CD4-positive, alpha-beta T cell treated with Interleukin-21 for 1 hour (primary cell): ENCODE data around the gene PARD3.

Source experiments
- DNase-seq: peaks from one replicate; pipeline ENCODE4 v3.0.0-alpha.2; 2020

Gene PARD3

GRCh38 chr10:34235164-34235832 is 579.8 kb downstream of the PARD3 start:
- no peak for DNase-seq

- no peak for DNase-seq
Measured at GRCh38 chr10:34232481-34232880, 582.6 kb downstream of the PARD3 start.

GRCh38 chr10:34231441-34232180 is 583.5 kb downstream of the PARD3 start:
- no peak for DNase-seq

GRCh38 chr10:34229917-34230316 is 585.2 kb downstream of the PARD3 start:
- DNase-seq = no peak

- no peak for DNase-seq
Measured at GRCh38 chr10:34228066-34228465, 587.0 kb downstream of the PARD3 start.

GRCh38 chr10:34224639-34225038 is 590.5 kb downstream of the PARD3 start:
- no peak for DNase-seq

GRCh38 chr10:34223658-34224057 is 591.4 kb downstream of the PARD3 start:
- DNase-seq = no peak

- no peak for DNase-seq
Measured at GRCh38 chr10:34222359-34222758, 592.7 kb downstream of the PARD3 start.

- DNase-seq = no peak
Measured at GRCh38 chr10:34219753-34220548, 595.1 kb downstream of the PARD3 start.

- DNase-seq = no peak
Measured at GRCh38 chr10:34217524-34217923, 597.6 kb downstream of the PARD3 start.

- DNase-seq = no peak
Measured at GRCh38 chr10:34216348-34216945, 598.6 kb downstream of the PARD3 start.

- DNase-seq = no peak
Measured at GRCh38 chr10:34213805-34214197, 601.3 kb downstream of the PARD3 start.

- no peak for DNase-seq
Measured at GRCh38 chr10:34213193-34213804, 601.8 kb downstream of the PARD3 start.

- DNase-seq = no peak
Measured at GRCh38 chr10:34207343-34207742, 607.8 kb downstream of the PARD3 start.

- no peak for DNase-seq
Measured at GRCh38 chr10:34206935-34207268, 608.2 kb downstream of the PARD3 start.

GRCh38 chr10:34206078-34206934 is 608.8 kb downstream of the PARD3 start:
- DNase-seq = no peak

- no peak for DNase-seq
Measured at GRCh38 chr10:34205452-34205851, 609.6 kb downstream of the PARD3 start.

GRCh38 chr10:34203966-34204630 is 611.0 kb downstream of the PARD3 start:
- no peak for DNase-seq

GRCh38 chr10:34200355-34200901 is 614.7 kb downstream of the PARD3 start:
- DNase-seq = no peak

- DNase-seq = no peak
Measured at GRCh38 chr10:34198953-34199352, 616.1 kb downstream of the PARD3 start.

GRCh38 chr10:34196058-34196433 is 619.0 kb downstream of the PARD3 start:
- no peak for DNase-seq
